Ovary (tissue), 9 donors: ENCODE data around the gene ARID2. TPM values are rescaled to one million over a fixed set of nuclear protein-coding genes. Genes with fewer than 3 reads are reported as not detected.

Experiments used
- DNase-seq, 5 donors: peaks; one replicate each; pipeline ENCODE4 v3.0.0-alpha.2; 2019 to 2020
- H3K27ac ChIP-seq, 2 donors: fragments of 200-600 bp; one replicate each; pipeline versions ENCODE4 v1.5.1 to v1.8.0; 2019 to 2022
- H3K27me3 ChIP-seq: fragments of 200-600 bp; one replicate; pipeline ENCODE4 v1.8.0; 2022
- H3K36me3 ChIP-seq: fragments of 200-600 bp; sonication (generic); one replicate; pipeline ENCODE4 v1.5.1; 2019
- H3K4me1 ChIP-seq: one replicate; pipeline ENCODE4 v1.8.1; 2013; ENCODE audit warnings: mild to moderate bottlenecking, moderate library complexity; ENCODE audit not compliant: insufficient read depth
- H3K4me3 ChIP-seq: fragments of 200-600 bp; sonication (generic); one replicate; pipeline ENCODE4 v1.5.1; 2017
- H3K9me3 ChIP-seq, 2 donors: fragments of 200-600 bp in 1 of 2; sonication (generic) in 1 of 2; one replicate each; pipeline versions ENCODE4 v1.5.1 to v1.8.1; 2013 to 2019; ENCODE audit warnings: mild to moderate bottlenecking in 1 of 2, moderate library complexity in 1 of 2
- EP300 ChIP-seq: sonication (generic); formaldehyde crosslinking; IDR thresholded peaks from one replicate; pipeline ENCODE4 v1.6.1; 2017; ENCODE audit warnings: antibody characterized with exemption
- POLR2A ChIP-seq: fragments of 450-650 bp; IDR thresholded peaks from one replicate; pipeline ENCODE4 v1.6.1; 2017; ENCODE audit warnings: antibody characterized with exemption, mild to moderate bottlenecking, moderate library complexity
- WGBS, 3 donors: extraction: QIAGEN DNeasy Blood & Tissue Kit in 1 of 3; methylation state at CpG; one replicate each; pipeline versions ENCODE4 v1.1.5 to v1.1.7; 2013 to 2017; 5-methylcytosine and 5-hydroxymethylcytosine counted together
- intact Hi-C, 4 donors: fragments of 100-400 bp; cut with DNase I; formaldehyde crosslinking; loops; one replicate each; pipeline versions ENCODE4 v1.11.0 to v1.15.1; 2022 to 2023
- polyA plus RNA-seq, 2 donors: library from polyadenylated mRNA; stranded (reverse); fragments of 200-250 nt in 1 of 2; fragments of 350-450 nt in 1 of 2; fragmentation: Illumina TruSeq in 1 of 2; extraction: RNeasy Lipid Tissue Mini Kit (QIAGEN cat#74804) in 1 of 2; gene quantifications; one replicate each; pipeline ENCODE4 v1.2.3, GENCODE V29; 2013 to 2014
- total RNA-seq, 7 donors: library from RNA; depleted of rRNA in 2 of 7; stranded (reverse); fragments of >200 nt in 2 of 7; fragmentation: NEBNext Ultra II Directional in 3 of 7; extraction: Animal tissue kit (Norgen Biotek cat#: 25700) in 3 of 7; gene quantifications; one replicate each; pipeline versions ENCODE4 v1.1.0 to v1.2.4, GENCODE V29; 2016 to 2023
- TF ChIP-seq, protein P1 (sequence below), 3 donors: fragments of 450-650 bp in 2 of 3; fragments of 200-600 bp in 1 of 3; IDR thresholded peaks; one replicate each; pipeline versions ENCODE4 v1.5.1 to v1.8.0; 2016 to 2022; ENCODE audit warnings: antibody characterized with exemption in 3 of 3, mild to moderate bottlenecking in 1 of 3
- donor health status: DM: no; HTN: no; CAD: no; lungs with moderate emphysema.
- donor health status: DM: no; HTN: no; CAD: no.
- donor health status: Bipolar disorder and iron deficiency.
- donor health status: DM: yes; HTN: yes; CAD: no.
- donor health status: DM: no; HTN: no; CAD: no.
- donor health status: DM: yes; HTN: yes; CAD: no.

The ARID2 gene
- total and polyA plus RNA-seq, 9 donors, result 7.9 to 39.5 (median 32.1) TPM

GRCh38 chr12:45730084-45730347, 510 bp downstream of the ARID2 start:
- WGBS, 3 donors, result 0 to 2% (median 1%) methylated on average over 16 to 26 of the region's 26 CpGs
- intact Hi-C loops, result loop anchor here in 1 of 4 donors (2.0 kb wide), 1 partner anchor 261 kb away; the partner anchor contains the start of gene SCAF11

GRCh38 chr12:45730348-45731189, 1.1 kb downstream of the ARID2 start:
- intact Hi-C loops, result loop anchor here in 1 of 4 donors (2.0 kb wide), 1 partner anchor 260 kb away; the partner anchor contains the start of gene SCAF11
- Histone ChIP-seq H3K4me1 (peaks cover 3% of the 10 kb centered on the region), H3K27ac (peak overlapping the region; percentile 99 to 100), H3K27me3 (no peaks in the 10 kb centered on the region), H3K4me3 (peak overlapping the region; percentile 82), H3K9me3 (no peaks in the 10 kb centered on the region), H3K36me3 (no peaks in the 10 kb centered on the region)
- peak; percentile 47 to 72 (median 58) for DNase-seq
- WGBS, 3 donors, result 0 to 1% (median 1%) methylated on average over 26 to 67 of the region's 67 CpGs
- TF ChIP-seq POLR2A (no peak), EP300 (no peak)
- TF ChIP-seq, protein P1, sequence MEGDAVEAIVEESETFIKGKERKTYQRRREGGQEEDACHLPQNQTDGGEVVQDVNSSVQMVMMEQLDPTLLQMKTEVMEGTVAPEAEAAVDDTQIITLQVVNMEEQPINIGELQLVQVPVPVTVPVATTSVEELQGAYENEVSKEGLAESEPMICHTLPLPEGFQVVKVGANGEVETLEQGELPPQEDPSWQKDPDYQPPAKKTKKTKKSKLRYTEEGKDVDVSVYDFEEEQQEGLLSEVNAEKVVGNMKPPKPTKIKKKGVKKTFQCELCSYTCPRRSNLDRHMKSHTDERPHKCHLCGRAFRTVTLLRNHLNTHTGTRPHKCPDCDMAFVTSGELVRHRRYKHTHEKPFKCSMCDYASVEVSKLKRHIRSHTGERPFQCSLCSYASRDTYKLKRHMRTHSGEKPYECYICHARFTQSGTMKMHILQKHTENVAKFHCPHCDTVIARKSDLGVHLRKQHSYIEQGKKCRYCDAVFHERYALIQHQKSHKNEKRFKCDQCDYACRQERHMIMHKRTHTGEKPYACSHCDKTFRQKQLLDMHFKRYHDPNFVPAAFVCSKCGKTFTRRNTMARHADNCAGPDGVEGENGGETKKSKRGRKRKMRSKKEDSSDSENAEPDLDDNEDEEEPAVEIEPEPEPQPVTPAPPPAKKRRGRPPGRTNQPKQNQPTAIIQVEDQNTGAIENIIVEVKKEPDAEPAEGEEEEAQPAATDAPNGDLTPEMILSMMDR (IDR thresholded peaks at IDR 0.05), result no peak

More at GRCh38 chr12:45730084-45730347, 510 bp downstream of the ARID2 start:
- no peaks in the 10 kb centered on the region for H3K9me3 ChIP-seq
- peaks cover 2% of the 10 kb centered on the region for H3K4me1 ChIP-seq
- H3K27me3 ChIP-seq, result no peaks in the 10 kb centered on the region
- H3K27ac ChIP-seq, result peak overlapping the region; percentile 99 to 100
- no peaks in the 10 kb centered on the region for H3K36me3 ChIP-seq
- peak overlapping the region; percentile 82 for H3K4me3 ChIP-seq
- DNase-seq, result peak in 2 of 5 donors; percentile 48 to 55
- TF ChIP-seq POLR2A (no peak), EP300 (no peak)
- TF ChIP-seq, protein P1 (IDR thresholded peaks at IDR 0.05), result no peak

DNA sequence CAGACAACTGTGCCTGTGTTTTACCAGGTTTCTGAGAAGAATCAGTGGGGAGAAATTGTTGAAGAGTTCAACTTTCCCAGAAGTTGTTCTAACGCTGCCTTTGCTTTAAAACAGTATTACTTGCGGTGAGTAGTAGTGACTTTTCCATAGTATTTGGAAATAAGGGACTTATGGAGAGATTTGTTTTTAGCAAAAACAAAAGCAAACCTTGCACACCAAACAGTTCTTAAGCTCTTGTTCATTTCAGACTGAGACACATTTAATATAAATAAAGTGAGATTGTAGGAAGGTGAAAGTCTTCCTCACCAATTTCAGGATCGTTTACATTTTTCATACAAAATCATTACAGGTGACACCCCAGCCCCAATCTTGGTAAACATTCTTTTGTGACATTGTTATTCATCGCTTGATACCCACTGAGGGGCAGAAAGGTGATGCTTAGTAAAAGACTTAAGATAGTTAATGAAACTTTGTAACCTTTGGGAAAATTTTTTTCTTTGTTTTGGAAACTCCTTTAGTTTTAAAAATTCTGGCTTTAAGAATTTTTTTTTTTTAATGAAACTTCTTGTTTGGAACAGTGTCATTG, 1.8 kb downstream of the ARID2 start:
- WGBS, 3 donors, result 4 to 9% (median 5%) methylated on average over 4 of the region's 4 CpGs

GRCh38 chr12:45732250-45732649, 2.7 kb downstream of the ARID2 start:
- Histone ChIP-seq H3K4me1 (peaks cover 6% of the 10 kb centered on the region), H3K27me3 (no peaks in the 10 kb centered on the region), H3K27ac (peak overlapping the region in 1 of 2 donors; percentile 99), H3K9me3 (no peaks in the 10 kb centered on the region), H3K4me3 (peak overlapping the region; percentile 82), H3K36me3 (no peaks in the 10 kb centered on the region)
- 11 to 19% (median 12%) methylated on average over 5 of the region's 5 CpGs for WGBS, 3 donors
- no peak for DNase-seq
- intact Hi-C loops, result no loop called here
- no peak for TF ChIP-seq POLR2A
- TF ChIP-seq EP300, result no peak
- TF ChIP-seq, protein P1 (IDR thresholded peaks at IDR 0.05), result no peak

More for the DNA sequence above, 1.8 kb downstream of the ARID2 start:
- no peak for DNase-seq
- Histone ChIP-seq H3K4me3 (peak overlapping the region; percentile 82), H3K27ac (peak overlapping the region; percentile 99 to 100), H3K27me3 (no peaks in the 10 kb centered on the region), H3K9me3 (no peaks in the 10 kb centered on the region), H3K36me3 (no peaks in the 10 kb centered on the region), H3K4me1 (peaks cover 6% of the 10 kb centered on the region)
- intact Hi-C loops, result loop anchor here in 1 of 4 donors (2.0 kb wide), 1 partner anchor 260 kb away; the partner anchor contains the start of gene SCAF11
- TF ChIP-seq POLR2A (no peak), EP300 (no peak)
- TF ChIP-seq, protein P1 (IDR thresholded peaks at IDR 0.05), result no peak
